ENCODE measurements around the gene KCNN3.

GRCh38 chr1:154819628-154820590 is 50.2 kb downstream of the KCNN3 start:
- peak in 2 of 4 experiments; percentile 16 to 19 for TF ChIP-seq CTCF (IDR thresholded peaks at IDR 0.05)
- no peak for TF ChIP-seq POLR2AphosphoS5 (IDR thresholded peaks at IDR 0.05)
